Endothelial cell of umbilical vein (primary cell): Measurements from ENCODE around the gene TMEM135. TPM values are rescaled to one million over a fixed set of nuclear protein-coding genes. Genes with fewer than 3 reads are reported as not detected.

Experiments
- BruUV-seq: library from RNA; stranded (reverse); fragments of 400-500 nt; replicated peaks from 2 replicates; lab custom pipeline; 2021; lab: Mats Ljungman, UMichigan
- CTCF ChIA-PET: fragments of 300-600, 350-600 bp; sonication (Branson Sonifier 250); formaldehyde crosslinking; loops from one replicate; lab custom pipeline; 2021; ENCODE audit warnings: antibody characterized with exemption, inconsistent platforms; lab: Charles Lee
- POLR2A ChIA-PET: fragments of 300-600, 350-600 bp; sonication (Branson Sonifier 250); formaldehyde crosslinking; loops from one replicate; lab custom pipeline; 2021; ENCODE audit warnings: antibody characterized with exemption, inconsistent platforms; lab: Charles Lee
- DNase-seq: peaks from one replicate; pipeline ENCODE4 v3.0.0-alpha.2; 2011; ENCODE audit warnings: low read depth, low spot score
- FAIRE-seq: peaks from 2 replicates; lab custom pipeline; 2011; peaks lifted over from hg19 to GRCh38; lab: Jason Lieb, UNC
- H2AFZ ChIP-seq: 2 replicates; pipeline ENCODE4 v1.6.0; 2012; ENCODE audit warnings: low read depth, low read length, control low read depth, inconsistent platforms
- H3K27ac ChIP-seq: 2 replicates; pipeline ENCODE4 v1.5.1; 2011; ENCODE audit warnings: low read depth, mild to moderate bottlenecking, control low read depth, low read length, moderate library complexity; ENCODE audit not compliant: insufficient read depth
- H3K27me3 ChIP-seq, 2 experiments: 2 replicates each; pipeline versions ENCODE4 v1.6.0 to v1.6.1; 2011; ENCODE audit warnings: low read length in 2 of 2, mixed read lengths in 1 of 2; ENCODE audit not compliant: control insufficient read depth in 2 of 2, insufficient read depth in 2 of 2
- H3K36me3 ChIP-seq, 2 experiments: 2 replicates in 1 of 2; 3 replicates in 1 of 2; pipeline ENCODE4 v1.5.1; 2011; ENCODE audit warnings: low read length in 2 of 2, mild to moderate bottlenecking in 1 of 2, moderate library complexity in 1 of 2; ENCODE audit not compliant: control insufficient read depth in 2 of 2, insufficient read depth in 2 of 2; ENCODE audit errors: extremely low read depth in 1 of 2
- H3K4me1 ChIP-seq: 3 replicates; pipeline ENCODE4 v1.5.1; 2011; ENCODE audit warnings: mild to moderate bottlenecking, low read length; ENCODE audit not compliant: control insufficient read depth, insufficient read depth; ENCODE audit errors: extremely low read depth
- H3K4me2 ChIP-seq: 2 replicates; pipeline ENCODE4 v1.6.1; 2011; ENCODE audit warnings: low read length, control low read depth, mixed read lengths; ENCODE audit not compliant: insufficient read depth
- H3K4me3 ChIP-seq, 3 experiments: fragments of 200-600 bp in 1 of 3; sonication (generic), shearing (Covaris generic) in 1 of 3; replicated peaks in 1 of 3; 2 replicates each; pipeline ENCODE4 v1.5.1; 2011 to 2016; ENCODE audit warnings: control low read depth in 3 of 3, low read length in 3 of 3, mild to moderate bottlenecking in 2 of 3, inconsistent platforms in 1 of 3, low read depth in 1 of 3, moderate library complexity in 1 of 3; ENCODE audit not compliant: insufficient read depth in 1 of 3
- H3K79me2 ChIP-seq: 2 replicates; pipeline ENCODE4 v1.6.0; 2012; ENCODE audit warnings: low read length, inconsistent platforms; ENCODE audit not compliant: control insufficient read depth, insufficient read depth
- H3K9ac ChIP-seq: replicated peaks from 2 replicates; pipeline ENCODE3; 2011; ENCODE audit warnings: low read length, control low read depth; ENCODE audit not compliant: insufficient read depth; ENCODE audit errors: extremely low read depth
- H3K9me1 ChIP-seq: replicated peaks from 3 replicates; pipeline ENCODE4 v1.6.0; 2011; ENCODE audit warnings: mild to moderate bottlenecking, low read length; ENCODE audit not compliant: control insufficient read depth, insufficient read depth; ENCODE audit errors: extremely low read depth
- H3K9me3 ChIP-seq: replicated peaks from 2 replicates; pipeline ENCODE4 v1.5.1; 2012; ENCODE audit warnings: low read length, inconsistent platforms; ENCODE audit not compliant: control insufficient read depth, insufficient read depth
- H4K20me1 ChIP-seq: replicated peaks from 2 replicates; pipeline ENCODE3; 2011; ENCODE audit warnings: mild to moderate bottlenecking, low read length; ENCODE audit not compliant: control insufficient read depth, insufficient read depth; ENCODE audit errors: extremely low read depth
- EZH2 ChIP-seq: IDR thresholded peaks from 2 replicates; pipeline ENCODE4 v1.6.1; 2012; ENCODE audit warnings: borderline replicate concordance, low read depth, mild to moderate bottlenecking, moderate library complexity, low read length, inconsistent platforms; ENCODE audit not compliant: severe bottlenecking
- FOS ChIP-seq: IDR thresholded peaks from 2 replicates; pipeline ENCODE4 v1.6.1; 2011; ENCODE audit warnings: mild to moderate bottlenecking, low read length, moderate library complexity, borderline replicate concordance; ENCODE audit not compliant: insufficient read depth
- GATA2 ChIP-seq: IDR thresholded peaks from 2 replicates; pipeline ENCODE4 v1.7.0; 2011; ENCODE audit warnings: low read depth, mild to moderate bottlenecking, moderate library complexity, mixed read lengths, low read length; ENCODE audit not compliant: insufficient read length, insufficient read depth
- JUN ChIP-seq: IDR thresholded peaks from 2 replicates; pipeline ENCODE4 v1.6.1; 2011; ENCODE audit warnings: borderline replicate concordance, low read depth; ENCODE audit not compliant: insufficient read length, insufficient read depth
- MYC ChIP-seq: IDR thresholded peaks from one replicate; pipeline ENCODE4 v1.6.1; 2011; ENCODE audit warnings: mild to moderate bottlenecking, low read depth, low read length
- POLR2A ChIP-seq: IDR thresholded peaks from 2 replicates; pipeline ENCODE4 v1.6.1; 2012; ENCODE audit warnings: low read depth, mild to moderate bottlenecking, control low read depth, low read length
- POLR2AphosphoS5 ChIP-seq: IDR thresholded peaks from 2 replicates; pipeline ENCODE4 v1.6.1; 2012; ENCODE audit warnings: low read depth, mild to moderate bottlenecking, control low read depth, low read length, moderate library complexity; ENCODE audit not compliant: insufficient read depth
- dilution Hi-C: fragments of 300-500 bp; cut with MboI; formaldehyde crosslinking; loops from one replicate; pipeline ENCODE4 v1.15.0; 2019; ENCODE audit warnings: low sequenced_read_pairs; ENCODE audit not compliant: extremely low pct_ligation_motif_present
- intact Hi-C: fragments of 100-400 bp; cut with micrococcal nuclease; formaldehyde crosslinking; loops from one replicate; pipeline ENCODE4 v1.10.0; 2022
- polyA plus RNA-seq, 4 experiments: library from polyadenylated mRNA; depleted of rRNA in 3 of 4; stranded (reverse) in 3 of 4; unstranded in 1 of 4; fragments of >200 nt; gene quantifications; 2 replicates each; pipeline versions ENCODE4 v1.2.1 to v1.2.3, GENCODE V29; 2011 to 2012; ENCODE audit warnings: missing spikeins in 1 of 4
- total RNA-seq: library from RNA; stranded (reverse); gene quantifications from 2 replicates; pipeline ENCODE4 v1.2.3, GENCODE V29; 2021
- TF ChIP-seq, protein P1 (sequence below): IDR thresholded peaks from 2 replicates; pipeline ENCODE4 v1.6.1; 2011; ENCODE audit not compliant: insufficient read depth, insufficient read length
- TF ChIP-seq, protein P2 (sequence below), 2 donors: IDR thresholded peaks; 1 replicate in 1 of 2; 2 replicates in 1 of 2; pipeline ENCODE4 v1.5.1; 2011; ENCODE audit warnings: low read length in 2 of 2, mild to moderate bottlenecking in 2 of 2, moderate library complexity in 2 of 2, control low read depth in 1 of 2, inconsistent platforms in 1 of 2, low read depth in 1 of 2; ENCODE audit not compliant: insufficient read depth in 1 of 2; ENCODE audit errors: extremely low read depth in 1 of 2

The TMEM135 gene
- total and polyA plus RNA-seq, 2 donors (not counting 3 experiments of a cell fraction or from before 2014, with no cell fraction given): 12.3 to 33.2 TPM

- POLR2A ChIA-PET: no interaction called here
- no peaks in the 10 kb centered on the region for H3K36me3 ChIP-seq
- CTCF ChIA-PET: interaction anchor here (1.1 to 2.3 kb wide), 2 partner anchors 126 to 356 kb away, joined by 5 to 7 read pairs; no protein-coding TSS in a partner anchor
- no peaks in the 10 kb centered on the region for H3K9me1 ChIP-seq
- FAIRE-seq: no peak
- no peak for DNase-seq
- H4K20me1 ChIP-seq: no peaks in the 10 kb centered on the region
- H3K27ac ChIP-seq: no peak overlapping the region
- H2AFZ ChIP-seq: no peak overlapping the region
- no TSS peak for BruUV-seq
- H3K4me3 ChIP-seq: no peak overlapping the region
- H3K9me3 ChIP-seq: no peaks in the 10 kb centered on the region
- H3K4me2 ChIP-seq: no peak overlapping the region
- no peaks in the 10 kb centered on the region for H3K27me3 ChIP-seq
- TF ChIP-seq, protein P1, sequence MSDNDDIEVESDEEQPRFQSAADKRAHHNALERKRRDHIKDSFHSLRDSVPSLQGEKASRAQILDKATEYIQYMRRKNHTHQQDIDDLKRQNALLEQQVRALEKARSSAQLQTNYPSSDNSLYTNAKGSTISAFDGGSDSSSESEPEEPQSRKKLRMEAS: no peak
- TF ChIP-seq POLR2AphosphoS5 (no peak), EZH2 (no peak), FOS (no peak), POLR2A (no peak), GATA2 (no peak), MYC (no peak), JUN (no peak)
- TF ChIP-seq, protein P2, sequence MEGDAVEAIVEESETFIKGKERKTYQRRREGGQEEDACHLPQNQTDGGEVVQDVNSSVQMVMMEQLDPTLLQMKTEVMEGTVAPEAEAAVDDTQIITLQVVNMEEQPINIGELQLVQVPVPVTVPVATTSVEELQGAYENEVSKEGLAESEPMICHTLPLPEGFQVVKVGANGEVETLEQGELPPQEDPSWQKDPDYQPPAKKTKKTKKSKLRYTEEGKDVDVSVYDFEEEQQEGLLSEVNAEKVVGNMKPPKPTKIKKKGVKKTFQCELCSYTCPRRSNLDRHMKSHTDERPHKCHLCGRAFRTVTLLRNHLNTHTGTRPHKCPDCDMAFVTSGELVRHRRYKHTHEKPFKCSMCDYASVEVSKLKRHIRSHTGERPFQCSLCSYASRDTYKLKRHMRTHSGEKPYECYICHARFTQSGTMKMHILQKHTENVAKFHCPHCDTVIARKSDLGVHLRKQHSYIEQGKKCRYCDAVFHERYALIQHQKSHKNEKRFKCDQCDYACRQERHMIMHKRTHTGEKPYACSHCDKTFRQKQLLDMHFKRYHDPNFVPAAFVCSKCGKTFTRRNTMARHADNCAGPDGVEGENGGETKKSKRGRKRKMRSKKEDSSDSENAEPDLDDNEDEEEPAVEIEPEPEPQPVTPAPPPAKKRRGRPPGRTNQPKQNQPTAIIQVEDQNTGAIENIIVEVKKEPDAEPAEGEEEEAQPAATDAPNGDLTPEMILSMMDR (IDR thresholded peaks at IDR 0.05; ENCODE audit: extremely low read depth in 1 of 2, insufficient read depth in 1 of 2, low read depth in 1 of 2, low read length in 2 of 2): no peak
- peaks cover 9% of the 10 kb centered on the region for H3K4me1 ChIP-seq
- intact Hi-C loops: no loop called here
- H3K79me2 ChIP-seq: no peaks in the 10 kb centered on the region
- dilution Hi-C loops: no loop called here
- no peak overlapping the region for H3K9ac ChIP-seq
Measured at GRCh38 chr11:87295237-87295636, 257.5 kb downstream of the TMEM135 start.
